GM23338 (cell line): ENCODE measurements around the gene EIF2B1. TPM values are rescaled to one million over a fixed set of nuclear protein-coding genes. Genes with fewer than 3 reads are reported as not detected.

Experiments
- ATAC-seq: fragments of 200-7000 bp; cut with Tn5 transposase; 3 replicates; pipeline ENCODE4 v1.9.1; 2020
- DNase-seq: peaks from one replicate; pipeline ENCODE4 v3.0.0-alpha.2; 2015; ENCODE audit warnings: low spot score
- H2AFZ ChIP-seq: fragments of 200-600 bp; sonication (generic); 2 replicates; pipeline ENCODE4 v1.8.0; 2016; ENCODE audit warnings: antibody characterized with exemption, mild to moderate bottlenecking, moderate library complexity
- H3F3A ChIP-seq: fragments of 200-600 bp; sonication (generic); replicated peaks from 2 replicates; pipeline ENCODE4 v1.8.0; 2017; ENCODE audit warnings: antibody characterized with exemption, mixed run types, low read depth
- H3K27ac ChIP-seq: fragments of 200-600 bp; sonication (generic); 2 replicates; pipeline ENCODE4 v1.6.1; 2016; ENCODE audit warnings: low read depth
- H3K27me3 ChIP-seq: fragments of 200-600 bp; sonication (generic); 2 replicates; pipeline ENCODE4 v1.8.0; 2016; ENCODE audit warnings: mild to moderate bottlenecking, mixed run types, moderate library complexity; ENCODE audit not compliant: insufficient read depth
- H3K36me3 ChIP-seq: fragments of 200-600 bp; sonication (generic); 2 replicates; pipeline ENCODE4 v1.8.0; 2016; ENCODE audit warnings: mild to moderate bottlenecking; ENCODE audit not compliant: insufficient read depth
- H3K4me1 ChIP-seq: fragments of 200-600 bp; sonication (generic); 2 replicates; pipeline ENCODE4 v1.8.0; 2016; ENCODE audit warnings: mild to moderate bottlenecking, moderate library complexity; ENCODE audit not compliant: insufficient read depth
- H3K4me2 ChIP-seq: fragments of 200-600 bp; sonication (generic); 2 replicates; pipeline ENCODE4 v1.7.1; 2017; ENCODE audit warnings: mixed run types
- H3K4me3 ChIP-seq: fragments of 200-600 bp; sonication (generic); 2 replicates; pipeline ENCODE4 v1.6.1; 2016; ENCODE audit warnings: mixed run types
- H3K79me2 ChIP-seq: fragments of 200-600 bp; sonication (generic); replicated peaks from 2 replicates; pipeline ENCODE4 v1.8.0; 2017; ENCODE audit warnings: mild to moderate bottlenecking; ENCODE audit not compliant: insufficient read depth
- H3K9me2 ChIP-seq: fragments of 200-600 bp; sonication (generic); 2 replicates; pipeline ENCODE4 v1.8.0; 2017; ENCODE audit not compliant: insufficient read depth
- H4K20me1 ChIP-seq: fragments of 200-600 bp; sonication (generic); replicated peaks from 2 replicates; pipeline ENCODE4 v1.8.0; 2017; ENCODE audit warnings: mild to moderate bottlenecking; ENCODE audit not compliant: insufficient read depth
- H3K27ac Mint-ChIP-seq: 2 replicates; pipeline ENCODE4 v1.8.0; 2020; ENCODE audit warnings: inconsistent platforms, mild to moderate bottlenecking, moderate library complexity, mixed read lengths
- H3K27me3 Mint-ChIP-seq: 3 replicates; pipeline ENCODE4 v1.8.0; 2022; ENCODE audit warnings: low read depth, mild to moderate bottlenecking, moderate library complexity, mixed read lengths, inconsistent platforms; ENCODE audit not compliant: insufficient read depth, poor library complexity
- H3K36me3 Mint-ChIP-seq: 3 replicates; pipeline ENCODE4 v1.8.0; 2021; ENCODE audit warnings: low read depth, mild to moderate bottlenecking, inconsistent platforms, moderate library complexity, mixed read lengths
- H3K4me1 Mint-ChIP-seq: 3 replicates; pipeline ENCODE4 v1.8.0; 2020; ENCODE audit warnings: mild to moderate bottlenecking, inconsistent platforms, mixed read lengths
- H3K4me3 Mint-ChIP-seq: 3 replicates; pipeline ENCODE4 v1.8.0; 2021; ENCODE audit warnings: moderate library complexity, mild to moderate bottlenecking, inconsistent platforms, mixed read lengths
- H3K9me3 Mint-ChIP-seq: 3 replicates; pipeline ENCODE4 v1.8.0; 2020; ENCODE audit warnings: moderate library complexity, mild to moderate bottlenecking, inconsistent platforms, mixed read lengths
- CREB1 ChIP-seq: fragments of 250-450 bp; sonication (Bioruptor Pico); IDR thresholded peaks from 2 replicates; pipeline ENCODE4 v1.5.0; 2020; ENCODE audit warnings: low read depth, mild to moderate bottlenecking, moderate library complexity
- EZH2phosphoT487 ChIP-seq: fragments of 200-600 bp; sonication (generic); IDR thresholded peaks from one replicate; pipeline ENCODE4 v1.8.1; 2018; ENCODE audit warnings: antibody characterized with exemption; ENCODE audit not compliant: unreplicated experiment
- NANOG ChIP-seq: IDR thresholded peaks from 2 replicates; pipeline ENCODE4 v1.6.1; 2016; ENCODE audit warnings: antibody characterized with exemption, borderline replicate concordance
- POLR2AphosphoS5 ChIP-seq: IDR thresholded peaks from 2 replicates; pipeline ENCODE4 v1.6.1; 2016; ENCODE audit warnings: antibody characterized with exemption, low read depth
- ZNF331 ChIP-seq: fragments of 250-450 bp; sonication (Bioruptor Pico); IDR thresholded peaks from 2 replicates; pipeline ENCODE4 v1.5.0; 2020; ENCODE audit warnings: low read depth, mild to moderate bottlenecking, moderate library complexity
- polyA plus RNA-seq: library from polyadenylated mRNA; unstranded; fragments of >200 nt; fragmentation: Nextera tagmentation; extraction: Ambion mirVana; gene quantifications from 2 replicates; pipeline ENCODE4 v1.2.1, GENCODE V29; 2016
- total RNA-seq: library from RNA; depleted of rRNA; stranded (reverse); fragments of >200 nt; shearing (Covaris generic); gene quantifications from 2 replicates; pipeline ENCODE4 v1.2.3, GENCODE V29; 2014
- TF ChIP-seq, protein P1 (sequence below): IDR thresholded peaks from one replicate; pipeline ENCODE4 v1.6.1; 2018; ENCODE audit warnings: antibody characterized with exemption; ENCODE audit not compliant: unreplicated experiment
- TF ChIP-seq, protein P2 (sequence below), 2 experiments: fragments of 200-600 bp in 1 of 2; sonication (generic) in 1 of 2; conservative IDR thresholded peaks; 2 replicates each; pipeline versions ENCODE4 v1.5.1 to v1.6.1; 2016 to 2017; ENCODE audit warnings: antibody characterized with exemption in 2 of 2, low read depth in 2 of 2, mild to moderate bottlenecking in 2 of 2, moderate library complexity in 1 of 2
- TF ChIP-seq, protein P3 (sequence below): IDR thresholded peaks from 2 replicates; pipeline ENCODE4 v1.6.1; 2016; ENCODE audit warnings: antibody characterized with exemption

The EIF2B1 gene
- total and polyA plus RNA-seq, 2 experiments from 2014 or later, result 33.5 to 117 TPM

DNA sequence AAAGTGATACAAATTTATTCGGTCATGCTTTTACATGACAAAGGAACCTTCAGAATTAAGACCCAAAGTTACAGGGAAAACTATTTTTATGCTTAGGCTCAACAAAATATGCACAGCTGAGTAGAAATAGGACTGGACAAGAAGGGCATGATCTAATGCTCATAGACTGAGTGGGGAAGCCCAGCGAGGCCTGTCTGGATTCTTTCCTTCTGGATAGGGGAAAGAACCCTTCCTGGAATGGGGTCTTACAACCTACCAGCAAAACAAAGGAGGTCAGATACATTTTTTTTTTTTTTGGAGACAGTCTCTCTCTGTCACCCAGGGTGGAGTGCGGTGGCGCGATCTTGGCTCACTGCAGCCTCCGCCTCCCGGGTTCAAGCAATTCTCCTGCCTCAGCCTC, 33.8 kb downstream of the EIF2B1 start (continued):
- TF ChIP-seq, protein P1, sequence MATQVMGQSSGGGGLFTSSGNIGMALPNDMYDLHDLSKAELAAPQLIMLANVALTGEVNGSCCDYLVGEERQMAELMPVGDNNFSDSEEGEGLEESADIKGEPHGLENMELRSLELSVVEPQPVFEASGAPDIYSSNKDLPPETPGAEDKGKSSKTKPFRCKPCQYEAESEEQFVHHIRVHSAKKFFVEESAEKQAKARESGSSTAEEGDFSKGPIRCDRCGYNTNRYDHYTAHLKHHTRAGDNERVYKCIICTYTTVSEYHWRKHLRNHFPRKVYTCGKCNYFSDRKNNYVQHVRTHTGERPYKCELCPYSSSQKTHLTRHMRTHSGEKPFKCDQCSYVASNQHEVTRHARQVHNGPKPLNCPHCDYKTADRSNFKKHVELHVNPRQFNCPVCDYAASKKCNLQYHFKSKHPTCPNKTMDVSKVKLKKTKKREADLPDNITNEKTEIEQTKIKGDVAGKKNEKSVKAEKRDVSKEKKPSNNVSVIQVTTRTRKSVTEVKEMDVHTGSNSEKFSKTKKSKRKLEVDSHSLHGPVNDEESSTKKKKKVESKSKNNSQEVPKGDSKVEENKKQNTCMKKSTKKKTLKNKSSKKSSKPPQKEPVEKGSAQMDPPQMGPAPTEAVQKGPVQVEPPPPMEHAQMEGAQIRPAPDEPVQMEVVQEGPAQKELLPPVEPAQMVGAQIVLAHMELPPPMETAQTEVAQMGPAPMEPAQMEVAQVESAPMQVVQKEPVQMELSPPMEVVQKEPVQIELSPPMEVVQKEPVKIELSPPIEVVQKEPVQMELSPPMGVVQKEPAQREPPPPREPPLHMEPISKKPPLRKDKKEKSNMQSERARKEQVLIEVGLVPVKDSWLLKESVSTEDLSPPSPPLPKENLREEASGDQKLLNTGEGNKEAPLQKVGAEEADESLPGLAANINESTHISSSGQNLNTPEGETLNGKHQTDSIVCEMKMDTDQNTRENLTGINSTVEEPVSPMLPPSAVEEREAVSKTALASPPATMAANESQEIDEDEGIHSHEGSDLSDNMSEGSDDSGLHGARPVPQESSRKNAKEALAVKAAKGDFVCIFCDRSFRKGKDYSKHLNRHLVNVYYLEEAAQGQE, result no peak
- TF ChIP-seq POLR2AphosphoS5, result no peak

DNA sequence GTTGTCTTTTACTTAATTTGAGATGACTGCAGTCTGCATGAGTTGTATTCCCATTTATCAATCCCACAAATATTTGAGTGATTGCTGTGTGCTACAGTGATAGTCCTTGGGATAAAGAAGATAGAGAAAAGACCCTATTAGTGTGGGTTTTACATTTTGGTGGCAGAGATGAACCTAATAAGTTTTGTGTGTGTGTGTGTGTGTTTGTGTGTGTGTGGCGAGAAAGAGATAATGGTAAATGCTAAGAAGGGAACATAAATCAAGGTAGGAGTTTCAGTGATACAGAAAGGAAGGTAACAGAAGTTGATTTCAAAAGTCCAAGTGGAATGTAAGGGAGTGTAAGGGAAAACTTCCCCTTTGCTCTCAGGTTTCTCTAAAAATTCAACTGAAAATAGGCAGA, 34.2 kb downstream of the EIF2B1 start:
- no peaks in the 10 kb centered on the region for H3K27me3 ChIP-seq
- no peak overlapping the region; the same call in 2 of the 3 replicates for H3K4me3 Mint-ChIP-seq
- peaks cover 9% of the 10 kb centered on the region for H3K4me1 Mint-ChIP-seq
- no peak overlapping the region for H3K4me3 ChIP-seq
- H3K36me3 Mint-ChIP-seq, result peaks cover 44% of the 10 kb centered on the region
- H3K4me2 ChIP-seq, result no peak overlapping the region
- H3K27ac ChIP-seq, result no peak overlapping the region
- ATAC-seq (no peak), DNase-seq (no peak)
- H3K36me3 ChIP-seq, result peaks cover 25% of the 10 kb centered on the region
- H3K79me2 ChIP-seq, result peaks cover 38% of the 10 kb centered on the region
- H3K27me3 Mint-ChIP-seq, result peaks cover 5% of the 10 kb centered on the region
- H3F3A ChIP-seq, result peaks cover 3% of the 10 kb centered on the region; the same call in 1 of the 2 replicates
- no peaks in the 10 kb centered on the region for H3K9me2 ChIP-seq
- peaks cover 4% of the 10 kb centered on the region; the same call in 1 of the 2 replicates for H3K4me1 ChIP-seq
- H3K27ac Mint-ChIP-seq, result no peak overlapping the region
- peaks cover 21% of the 10 kb centered on the region for H4K20me1 ChIP-seq
- H2AFZ ChIP-seq, result no peak overlapping the region
- peaks cover 4% of the 10 kb centered on the region; the same call in 2 of the 3 replicates for H3K9me3 Mint-ChIP-seq
- TF ChIP-seq ZNF331 (CRISPR knock-in tag) (no peak), EZH2phosphoT487 (no peak), NANOG (no peak), POLR2AphosphoS5 (no peak), CREB1 (CRISPR knock-in tag) (no peak)
- TF ChIP-seq, protein P2, sequence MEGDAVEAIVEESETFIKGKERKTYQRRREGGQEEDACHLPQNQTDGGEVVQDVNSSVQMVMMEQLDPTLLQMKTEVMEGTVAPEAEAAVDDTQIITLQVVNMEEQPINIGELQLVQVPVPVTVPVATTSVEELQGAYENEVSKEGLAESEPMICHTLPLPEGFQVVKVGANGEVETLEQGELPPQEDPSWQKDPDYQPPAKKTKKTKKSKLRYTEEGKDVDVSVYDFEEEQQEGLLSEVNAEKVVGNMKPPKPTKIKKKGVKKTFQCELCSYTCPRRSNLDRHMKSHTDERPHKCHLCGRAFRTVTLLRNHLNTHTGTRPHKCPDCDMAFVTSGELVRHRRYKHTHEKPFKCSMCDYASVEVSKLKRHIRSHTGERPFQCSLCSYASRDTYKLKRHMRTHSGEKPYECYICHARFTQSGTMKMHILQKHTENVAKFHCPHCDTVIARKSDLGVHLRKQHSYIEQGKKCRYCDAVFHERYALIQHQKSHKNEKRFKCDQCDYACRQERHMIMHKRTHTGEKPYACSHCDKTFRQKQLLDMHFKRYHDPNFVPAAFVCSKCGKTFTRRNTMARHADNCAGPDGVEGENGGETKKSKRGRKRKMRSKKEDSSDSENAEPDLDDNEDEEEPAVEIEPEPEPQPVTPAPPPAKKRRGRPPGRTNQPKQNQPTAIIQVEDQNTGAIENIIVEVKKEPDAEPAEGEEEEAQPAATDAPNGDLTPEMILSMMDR (conservative IDR thresholded peaks at IDR 0.05; ENCODE audit: low read depth in 2 of 2), result no peak
- TF ChIP-seq, protein P1, result no peak
- TF ChIP-seq, protein P3, sequence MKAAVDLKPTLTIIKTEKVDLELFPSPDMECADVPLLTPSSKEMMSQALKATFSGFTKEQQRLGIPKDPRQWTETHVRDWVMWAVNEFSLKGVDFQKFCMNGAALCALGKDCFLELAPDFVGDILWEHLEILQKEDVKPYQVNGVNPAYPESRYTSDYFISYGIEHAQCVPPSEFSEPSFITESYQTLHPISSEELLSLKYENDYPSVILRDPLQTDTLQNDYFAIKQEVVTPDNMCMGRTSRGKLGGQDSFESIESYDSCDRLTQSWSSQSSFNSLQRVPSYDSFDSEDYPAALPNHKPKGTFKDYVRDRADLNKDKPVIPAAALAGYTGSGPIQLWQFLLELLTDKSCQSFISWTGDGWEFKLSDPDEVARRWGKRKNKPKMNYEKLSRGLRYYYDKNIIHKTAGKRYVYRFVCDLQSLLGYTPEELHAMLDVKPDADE, result no peak
